ENCODE measurements around the gene BEGAIN.

The BEGAIN gene

DNA sequence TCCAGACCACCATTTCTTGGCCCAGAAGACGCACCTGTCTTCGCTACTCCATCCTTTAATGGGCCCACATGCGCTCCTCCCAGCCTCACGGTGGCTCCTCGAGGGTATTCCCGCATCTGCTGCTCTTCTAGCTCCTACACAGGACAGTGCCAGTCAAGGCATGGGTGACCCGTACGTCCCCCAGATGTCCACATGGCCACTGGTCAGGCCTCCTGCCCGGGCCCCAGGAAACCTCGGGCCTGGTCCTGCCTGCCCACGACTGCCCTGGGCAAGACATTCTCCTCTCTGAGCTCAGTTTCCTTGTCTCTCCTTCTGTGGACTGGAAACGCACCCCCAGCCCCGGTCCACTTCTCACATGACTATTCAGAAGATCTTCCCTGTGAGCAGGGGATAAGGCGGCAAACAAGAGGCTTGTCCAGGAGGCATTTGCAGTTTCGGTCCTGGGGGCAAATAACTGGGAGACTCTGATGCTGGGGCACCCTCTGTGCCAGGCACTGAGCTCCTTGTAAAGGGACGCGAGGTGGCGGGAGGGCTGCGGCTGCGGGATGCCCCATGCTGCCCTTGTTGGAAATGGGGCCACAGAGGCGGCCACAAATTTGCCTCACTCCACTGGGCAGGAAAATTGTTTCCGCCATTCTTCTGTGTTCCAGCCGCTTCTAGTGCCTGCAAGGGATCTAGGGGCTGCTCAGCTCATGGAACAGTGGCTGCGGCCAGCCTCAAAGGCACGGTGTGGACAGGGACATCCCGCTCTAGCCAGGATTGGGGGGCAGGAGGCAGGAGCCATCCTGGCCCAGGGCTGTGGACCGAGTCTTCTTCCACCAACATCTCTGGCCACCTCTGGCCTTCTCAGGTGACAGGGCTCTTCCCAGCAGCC is 6.8 kb upstream of the BEGAIN start:
- DNase-seq, result no peak

GRCh38 chr14:100592972-100593371 is 5.8 kb upstream of the BEGAIN start:
- DNase-seq, result no peak

- no peak for DNase-seq
These were observed 5.3 kb upstream of the BEGAIN start for GRCh38 chr14:100592461-100592891.

GRCh38 chr14:100591453-100592371 is 4.5 kb upstream of the BEGAIN start:
- DNase-seq, result no peak

DNA sequence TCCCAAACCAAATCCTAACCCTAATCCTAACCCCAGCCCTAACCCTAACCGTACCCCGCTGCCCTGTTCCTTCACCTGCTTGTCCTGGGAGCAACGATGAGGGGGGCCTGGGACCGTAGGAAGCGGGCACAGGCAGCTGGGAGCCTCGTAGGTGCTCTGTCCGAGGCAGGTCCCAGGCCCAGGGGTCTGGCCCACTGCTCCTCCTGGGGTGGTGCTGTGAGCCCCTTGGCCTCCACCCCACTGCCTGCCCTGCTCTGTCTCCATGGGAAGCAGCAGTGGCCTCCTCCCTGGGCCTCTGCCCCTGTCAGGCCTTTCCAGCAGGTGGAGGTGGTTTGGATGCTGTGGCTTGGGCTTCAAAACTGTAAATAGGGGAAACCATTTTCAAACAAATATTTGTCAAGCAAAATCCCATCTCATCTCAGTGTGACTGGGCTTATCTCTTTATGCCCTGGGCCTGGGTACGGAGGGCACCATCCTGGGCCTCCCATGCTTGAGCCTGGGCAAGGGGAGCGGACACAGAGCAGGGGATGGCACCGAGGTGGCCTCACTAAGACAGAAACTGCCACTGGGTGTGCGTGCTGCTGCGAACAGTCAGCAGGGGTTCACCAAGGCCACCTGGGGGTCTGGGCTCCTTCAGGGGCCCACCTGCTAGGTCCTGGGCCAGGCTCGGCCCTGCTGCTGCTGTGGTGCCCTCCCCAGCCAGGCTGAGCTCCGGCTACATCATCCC is 3.7 kb upstream of the BEGAIN start:
- DNase-seq, result no peak

DNA sequence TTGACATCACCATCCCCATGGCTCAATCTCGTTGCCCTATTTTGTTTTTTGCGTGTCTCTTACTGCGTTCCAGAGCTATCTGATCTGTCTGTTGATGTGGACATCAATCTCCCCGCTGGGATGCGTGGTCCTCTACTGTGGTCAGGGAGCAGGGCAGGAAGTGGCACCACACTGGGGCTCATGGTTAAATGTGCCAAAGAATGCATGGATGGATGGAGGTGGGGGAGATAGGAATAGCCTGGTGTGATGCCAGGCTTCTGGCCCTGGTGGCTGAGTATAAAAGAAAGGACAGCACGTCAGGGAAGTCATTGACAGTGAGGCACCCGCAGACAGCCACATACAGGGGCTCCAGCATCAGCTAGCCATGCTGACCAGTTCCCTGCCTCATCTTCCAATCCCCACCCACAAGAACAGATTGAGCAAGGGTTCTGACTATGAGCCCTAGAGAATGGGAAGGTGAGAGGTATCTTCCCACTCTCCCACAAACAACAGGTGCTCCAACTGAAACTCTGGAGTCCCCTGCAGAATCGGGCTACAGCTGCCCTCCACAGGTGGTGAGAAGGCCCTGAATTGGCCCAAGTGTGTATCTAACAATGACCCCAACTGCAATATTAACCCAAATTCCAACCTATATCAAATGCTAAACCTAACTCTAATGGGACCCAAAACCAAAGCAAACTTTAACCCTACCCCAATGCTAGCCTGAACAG is 2.7 kb upstream of the BEGAIN start:
- DNase-seq, result no peak

GRCh38 chr14:100589071-100589759 is 2.0 kb upstream of the BEGAIN start:
- DNase-seq, result peak; percentile 30

DNA sequence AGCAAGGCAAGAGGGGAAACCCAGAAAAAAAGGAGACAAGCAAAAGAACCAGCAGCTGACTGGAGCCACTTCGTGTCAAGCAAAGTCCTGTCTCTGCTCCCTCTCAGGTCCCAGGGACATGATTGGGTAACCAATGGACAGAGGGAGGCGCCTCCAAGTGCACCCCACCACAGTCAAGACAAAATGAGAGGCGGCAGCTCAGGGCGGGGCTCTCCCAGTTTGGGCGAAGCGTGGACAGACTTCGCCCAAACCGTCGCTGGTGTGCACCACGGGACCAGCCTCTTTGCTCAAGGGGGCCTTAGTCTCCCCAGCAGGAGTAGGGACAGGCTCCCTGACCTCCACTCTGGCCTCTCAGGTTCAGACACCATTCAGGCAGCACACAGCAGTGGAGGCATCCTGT is 1.5 kb upstream of the BEGAIN start:
- DNase-seq, result no peak

- no peak for DNase-seq
These were observed 670 bp upstream of the BEGAIN start for GRCh38 chr14:100587763-100588411.

DNA sequence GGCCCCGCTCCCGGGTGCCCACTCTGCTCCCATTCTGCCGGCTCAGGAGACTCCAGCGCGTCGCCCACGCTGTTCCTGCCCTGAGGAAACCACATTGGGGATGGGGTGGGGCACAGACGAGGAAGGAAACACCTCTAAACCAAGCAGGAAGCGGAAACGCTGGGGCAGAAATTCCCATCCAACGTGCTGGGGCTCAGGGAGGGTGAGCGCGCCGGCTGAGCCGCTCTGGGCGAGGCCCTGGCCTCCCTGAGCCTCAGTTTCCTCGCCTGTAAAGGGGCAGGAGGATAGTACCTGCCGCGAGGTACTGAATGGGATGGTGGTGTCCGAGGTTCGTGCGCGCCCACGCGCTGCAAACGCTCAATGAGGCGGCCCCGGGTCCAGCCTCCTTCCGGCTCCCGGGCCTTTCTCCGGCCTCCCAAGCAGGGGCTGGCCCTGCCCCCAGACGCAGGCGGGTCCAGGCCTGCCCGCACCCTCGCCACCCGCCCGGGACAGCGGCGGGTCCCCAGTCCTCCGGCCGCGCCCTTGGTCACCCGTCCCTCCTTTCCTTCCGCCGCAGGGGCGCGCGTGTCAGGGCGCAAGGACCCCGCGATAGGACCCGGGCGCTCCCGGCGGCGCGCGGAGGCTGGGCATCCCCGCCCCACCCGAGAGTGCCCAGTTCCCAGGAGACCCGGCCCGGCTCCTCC is 673 bp downstream of the BEGAIN start:
- peak; percentile 51 for DNase-seq

DNA sequence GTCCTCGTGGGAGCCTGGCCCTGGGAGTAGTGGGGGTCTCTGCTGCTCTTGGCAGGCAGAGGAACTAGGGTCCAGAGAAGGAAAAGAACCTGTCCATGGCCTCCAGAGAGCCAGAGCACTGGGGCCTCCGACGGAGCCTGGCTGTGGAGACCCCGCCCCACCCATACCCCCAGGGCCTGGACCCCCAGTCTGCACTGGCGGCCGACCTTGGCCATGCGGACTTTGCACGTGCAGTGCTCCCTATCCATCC is 1.1 kb downstream of the BEGAIN start:
- DNase-seq, result no peak

GRCh38 chr14:100585448-100586152 is 1.6 kb downstream of the BEGAIN start:
- peak; percentile 68 for DNase-seq

DNA sequence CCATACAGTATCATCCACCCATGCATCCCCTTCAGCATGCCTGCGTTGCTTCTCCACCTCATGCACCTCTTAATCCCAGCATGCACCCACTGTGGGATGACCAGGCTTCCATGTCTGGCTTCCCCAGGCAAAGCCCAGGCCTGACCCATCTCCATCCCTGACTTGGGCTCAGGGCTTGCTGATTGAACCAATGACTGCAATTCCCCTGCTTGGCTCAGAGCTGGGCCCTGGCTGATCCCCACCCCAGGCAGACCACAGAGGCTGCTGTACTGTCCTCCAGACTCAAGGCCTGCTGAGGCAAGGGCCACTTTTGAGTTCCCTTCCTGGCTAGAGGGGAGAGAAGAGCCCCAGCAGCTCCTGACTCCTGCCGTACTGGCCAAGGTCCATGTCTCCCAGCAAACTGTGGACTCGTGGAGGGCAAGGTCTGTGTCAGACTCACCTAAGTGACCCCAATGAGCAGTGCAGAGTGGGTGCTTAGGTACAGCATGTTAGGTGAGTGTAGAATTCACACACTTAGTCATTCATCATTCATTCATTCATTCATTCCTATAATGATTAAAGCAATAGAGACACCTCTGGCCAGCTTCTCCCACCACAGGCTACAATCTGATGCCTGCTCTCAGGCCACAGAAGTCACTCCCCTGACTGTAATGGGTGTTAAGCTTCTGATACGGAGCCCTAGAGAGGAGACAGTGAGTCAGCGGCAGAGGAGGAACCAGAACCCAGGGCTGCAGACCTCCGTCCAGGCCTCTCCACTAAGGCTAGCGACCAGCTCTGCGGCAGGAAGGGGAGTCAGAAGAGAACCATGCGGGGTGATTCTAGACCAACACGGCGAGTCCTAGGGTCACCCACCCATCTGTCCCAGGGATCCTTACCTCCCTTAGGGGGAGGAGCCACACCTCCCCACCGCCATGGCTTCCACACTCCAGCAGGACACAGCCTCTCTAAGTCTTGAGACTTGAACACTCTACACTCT is 2.9 kb downstream of the BEGAIN start:
- DNase-seq, result no peak

- DNase-seq, result no peak
These were observed 4.0 kb downstream of the BEGAIN start for GRCh38 chr14:100583245-100583644.

DNA sequence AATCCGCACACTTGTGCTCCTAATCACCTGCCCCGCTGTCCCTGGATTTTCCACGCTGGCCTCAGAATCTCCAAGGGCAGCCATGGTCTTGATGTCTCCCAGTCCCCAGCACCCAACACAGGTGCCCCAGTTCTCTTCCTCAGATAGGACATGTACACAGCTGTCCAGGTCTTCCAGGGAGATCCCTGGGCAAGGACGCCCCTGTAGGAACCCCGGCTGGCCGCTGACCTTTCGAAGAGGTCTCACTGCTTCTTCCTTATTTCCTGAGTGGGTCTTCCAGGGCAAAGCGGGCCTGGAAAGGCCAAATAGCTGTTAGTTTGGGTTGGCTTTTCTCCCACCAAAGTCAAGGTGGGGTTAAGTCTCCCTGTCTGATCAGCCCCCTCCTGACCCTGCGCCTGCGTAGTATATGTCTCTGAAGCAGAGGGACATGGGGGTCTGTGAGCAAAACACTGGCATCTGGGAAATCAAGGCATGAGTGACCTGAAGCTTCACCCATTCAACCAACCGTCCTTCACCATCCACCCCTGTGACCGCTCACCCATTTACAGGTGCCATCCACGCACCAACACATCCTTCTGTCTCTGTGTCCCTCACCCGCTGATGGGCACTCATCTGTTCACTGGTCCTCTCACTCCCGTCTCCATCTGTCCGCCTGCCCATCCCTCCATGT is 4.6 kb downstream of the BEGAIN start:
- no peak for DNase-seq

- DNase-seq, result no peak
These were observed 5.7 kb downstream of the BEGAIN start for GRCh38 chr14:100581228-100582145.

All from NCI-H2227 treated with DMSO at 0.1 percent for 48 hours (cell line).